Stimulated activated CD8-positive, alpha-beta memory T cell treated with anti-CD3 and anti-CD28 coated beads, Interleukin-7, amount 100 ng/mL, for 48 hours (primary cell): ENCODE results near the gene GMPPA.

Source experiments
- DNase-seq, 2 donors: peaks; one replicate each; pipeline ENCODE4 v3.0.0-alpha.2; 2020; ENCODE audit warnings: low read depth in 1 of 2; ENCODE audit errors: extremely low read depth in 1 of 2

Gene GMPPA

GRCh38 chr2:219553463-219553963, 54.8 kb downstream of the GMPPA start:
- no peak for DNase-seq

- DNase-seq: no peak
Observed at GRCh38 chr2:219554350-219554749, 55.7 kb downstream of the GMPPA start.

DNA sequence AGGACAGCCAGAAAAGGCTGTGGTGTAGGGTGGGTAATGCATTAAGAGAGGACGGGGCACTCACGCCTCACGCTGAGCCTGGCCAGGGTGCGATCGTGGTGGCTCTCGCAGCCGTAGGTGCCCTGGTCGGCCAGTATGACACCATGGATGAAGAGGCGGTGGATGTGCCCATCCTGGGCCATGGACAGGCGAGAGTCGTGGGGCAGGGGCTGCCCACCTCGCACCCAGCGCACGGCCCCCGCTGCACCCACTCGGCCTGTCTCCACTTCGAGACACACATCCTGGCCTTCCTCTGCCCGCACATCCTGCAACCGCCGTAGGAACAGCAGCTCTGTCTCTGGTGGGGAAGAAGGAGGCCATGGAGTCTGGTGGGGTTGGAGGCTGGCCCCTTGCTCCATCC, 57.3 kb downstream of the GMPPA start:
- no peak for DNase-seq

GRCh38 chr2:219556413-219556812, 57.7 kb downstream of the GMPPA start:
- DNase-seq: no peak
